Activated CD4-positive, alpha-beta memory T cell treated with anti-CD3 and anti-CD28 coated beads, Interleukin-2, amount 10 ng/mL, durations not matched to agents 7 days and 5 days (primary cell): ENCODE measurements around the gene GPR183. TPM values are rescaled to one million over a fixed set of nuclear protein-coding genes. Genes with fewer than 3 reads are reported as not detected.

Experiments
- CTCF ChIA-PET: fragments of 350-600 bp; sonication (Branson Sonifier 250); formaldehyde crosslinking; loops from one replicate; lab custom pipeline; 2021; ENCODE audit warnings: antibody characterized with exemption, inconsistent platforms; lab: Charles Lee
- POLR2A ChIA-PET: fragments of 350-600 bp; sonication (Branson Sonifier 250); formaldehyde crosslinking; loops from one replicate; lab custom pipeline; 2021; ENCODE audit warnings: antibody characterized with exemption; lab: Charles Lee
- DNase-seq: peaks from one replicate; pipeline ENCODE4 v3.0.0-alpha.2; 2020
- H3K27ac Mint-ChIP-seq: one replicate; pipeline ENCODE4 v1.8.0; 2021; ENCODE audit warnings: mild to moderate bottlenecking, mixed read lengths
- H3K27me3 Mint-ChIP-seq: one replicate; pipeline ENCODE4 v1.8.0; 2021; ENCODE audit warnings: mixed read lengths
- H3K36me3 Mint-ChIP-seq: one replicate; pipeline ENCODE4 v1.8.0; 2021; ENCODE audit warnings: low read depth, mixed read lengths
- H3K4me1 Mint-ChIP-seq: one replicate; pipeline ENCODE4 v1.8.0; 2021; ENCODE audit warnings: mixed read lengths
- H3K4me3 Mint-ChIP-seq: one replicate; pipeline ENCODE4 v1.8.0; 2021; ENCODE audit warnings: mild to moderate bottlenecking, mixed read lengths
- H3K9me3 Mint-ChIP-seq: one replicate; pipeline ENCODE4 v1.8.0; 2021; ENCODE audit warnings: mixed read lengths
- total RNA-seq, 2 experiments: library from RNA; stranded (reverse); gene quantifications; one replicate each; pipeline ENCODE4 v1.2.3, GENCODE V29; 2021

GPR183 gene
- total RNA-seq, 2 experiments from 2014 or later = 43.7 to 46.2 TPM

- Mint-ChIP-seq H3K27ac (no peak overlapping the region), H3K36me3 (peaks cover 47% of the 10 kb centered on the region), H3K4me3 (no peak overlapping the region), H3K9me3 (peaks cover 2% of the 10 kb centered on the region), H3K27me3 (no peaks in the 10 kb centered on the region), H3K4me1 (peaks cover 93% of the 10 kb centered on the region)
- no peak for DNase-seq
- CTCF ChIA-PET = interaction anchor here (1.0 to 1.9 kb wide), 5 partner anchors 8 to 159 kb away, joined by 3 to 7 read pairs (median 3); no protein-coding TSS in a partner anchor
- POLR2A ChIA-PET = interaction anchor here (0.7 to 21.6 kb wide), 12 partner anchors 8 to 223 kb away, joined by 3 to 393 read pairs (median 4); partner anchors contain the start of genes GPR183, TM9SF2 and UBAC2
Measured at GRCh38 chr13:99278200-99278599, 29.0 kb downstream of the GPR183 start.

GRCh38 chr13:99277629-99278028 lies 29.6 kb downstream of the GPR183 start:
- H3K27me3 Mint-ChIP-seq = no peaks in the 10 kb centered on the region
- H3K27ac Mint-ChIP-seq = no peak overlapping the region
- ChIA-PET POLR2A (interaction anchor here (0.7 to 21.6 kb wide), 7 partner anchors 11 to 105 kb away, joined by 3 to 393 read pairs (median 4); partner anchors contain the start of genes GPR183 and UBAC2), CTCF (interaction anchor here (1.0 to 1.9 kb wide), 4 partner anchors 11 to 159 kb away, joined by 3 to 7 read pairs (median 3); no protein-coding TSS in a partner anchor)
- H3K9me3 Mint-ChIP-seq = peaks cover 2% of the 10 kb centered on the region
- H3K4me1 Mint-ChIP-seq = peaks cover 90% of the 10 kb centered on the region
- no peak for DNase-seq
- H3K4me3 Mint-ChIP-seq = no peak overlapping the region
- peaks cover 52% of the 10 kb centered on the region for H3K36me3 Mint-ChIP-seq

GRCh38 chr13:99276706-99277105 lies 30.5 kb downstream of the GPR183 start:
- Mint-ChIP-seq H3K27me3 (no peaks in the 10 kb centered on the region), H3K4me1 (peaks cover 87% of the 10 kb centered on the region), H3K4me3 (no peak overlapping the region), H3K36me3 (peaks cover 61% of the 10 kb centered on the region), H3K27ac (peak overlapping the region; percentile 21), H3K9me3 (peaks cover 8% of the 10 kb centered on the region)
- ChIA-PET CTCF (interaction anchor here (0.6 to 3.4 kb wide), 4 partner anchors 11 to 160 kb away, joined by 3 to 26 read pairs (median 12); no protein-coding TSS in a partner anchor), POLR2A (interaction anchor here (0.9 to 21.6 kb wide), 4 partner anchors 26 to 157 kb away, joined by 3 to 393 read pairs (median 18); partner anchors contain the start of gene GPR183)
- DNase-seq = no peak

- Mint-ChIP-seq H3K36me3 (peaks cover 60% of the 10 kb centered on the region), H3K9me3 (peaks cover 8% of the 10 kb centered on the region), H3K27me3 (no peaks in the 10 kb centered on the region), H3K4me1 (peaks cover 84% of the 10 kb centered on the region), H3K27ac (peak overlapping the region; percentile 65), H3K4me3 (no peak overlapping the region)
- POLR2A ChIA-PET = interaction anchor here (0.6 to 21.6 kb wide), 15 partner anchors 9 to 204 kb away, joined by 3 to 393 read pairs (median 4); partner anchors contain the start of gene GPR183
- CTCF ChIA-PET = interaction anchor here (1.0 to 3.4 kb wide), 11 partner anchors 9 to 161 kb away, joined by 3 to 26 read pairs (median 4); partner anchors contain the start of gene GPR183
- peak; percentile 57 for DNase-seq
Measured at GRCh38 chr13:99275093-99275469, 32.1 kb downstream of the GPR183 start.

- H3K9me3 Mint-ChIP-seq = peaks cover 8% of the 10 kb centered on the region
- DNase-seq = no peak
- H3K4me1 Mint-ChIP-seq = peaks cover 76% of the 10 kb centered on the region
- H3K4me3 Mint-ChIP-seq = no peak overlapping the region
- no peak overlapping the region for H3K27ac Mint-ChIP-seq
- no peaks in the 10 kb centered on the region for H3K27me3 Mint-ChIP-seq
- CTCF ChIA-PET = interaction anchor here (0.6 to 9.9 kb wide), 5 partner anchors 11 to 202 kb away, joined by 3 to 317 read pairs (median 4); no protein-coding TSS in a partner anchor
- H3K36me3 Mint-ChIP-seq = peaks cover 47% of the 10 kb centered on the region
- POLR2A ChIA-PET = interaction anchor here (0.6 to 21.6 kb wide), 4 partner anchors 30 to 162 kb away, joined by 3 to 393 read pairs (median 30); partner anchors contain the start of gene GPR183
Measured at GRCh38 chr13:99273128-99273527, 34.1 kb downstream of the GPR183 start.

- peaks cover 43% of the 10 kb centered on the region for H3K36me3 Mint-ChIP-seq
- H3K27ac Mint-ChIP-seq = no peak overlapping the region
- DNase-seq = no peak
- H3K4me1 Mint-ChIP-seq = peaks cover 70% of the 10 kb centered on the region
- H3K27me3 Mint-ChIP-seq = no peaks in the 10 kb centered on the region
- no peak overlapping the region for H3K4me3 Mint-ChIP-seq
- peaks cover 8% of the 10 kb centered on the region for H3K9me3 Mint-ChIP-seq
- POLR2A ChIA-PET = interaction anchor here (0.6 to 21.6 kb wide), 9 partner anchors 30 to 163 kb away, joined by 3 to 393 read pairs (median 3); partner anchors contain the start of genes GPR183 and UBAC2
- CTCF ChIA-PET = interaction anchor here (0.6 to 10.3 kb wide), 9 partner anchors 11 to 430 kb away, joined by 3 to 398 read pairs (median 4); no protein-coding TSS in a partner anchor
Measured at GRCh38 chr13:99272481-99272880, 34.7 kb downstream of the GPR183 start.

GRCh38 chr13:99271249-99271648 lies 36.0 kb downstream of the GPR183 start:
- no peak overlapping the region for H3K27ac Mint-ChIP-seq

GRCh38 chr13:99270518-99270917 lies 36.7 kb downstream of the GPR183 start:
- H3K4me3 Mint-ChIP-seq = no peak overlapping the region
- peaks cover 60% of the 10 kb centered on the region for H3K4me1 Mint-ChIP-seq
- H3K9me3 Mint-ChIP-seq = peaks cover 8% of the 10 kb centered on the region
- H3K27ac Mint-ChIP-seq = no peak overlapping the region
- H3K27me3 Mint-ChIP-seq = no peaks in the 10 kb centered on the region
- ChIA-PET CTCF (interaction anchor here (0.7 to 10.3 kb wide), 33 partner anchors 8 to 235 kb away, joined by 3 to 398 read pairs (median 10); partner anchors contain the start of genes GPR18, GPR183 and UBAC2), POLR2A (interaction anchor here (1.1 to 21.6 kb wide), 16 partner anchors 8 to 165 kb away, joined by 3 to 393 read pairs (median 7); partner anchors contain the start of genes GPR183 and UBAC2)
- peaks cover 37% of the 10 kb centered on the region for H3K36me3 Mint-ChIP-seq
- DNase-seq = no peak

More at GRCh38 chr13:99271249-99271648, 36.0 kb downstream of the GPR183 start:
- POLR2A ChIA-PET = interaction anchor here (0.5 to 21.6 kb wide), 10 partner anchors 11 to 439 kb away, joined by 3 to 393 read pairs (median 6); partner anchors contain the start of genes GPR183 and UBAC2
- Mint-ChIP-seq H3K9me3 (peaks cover 8% of the 10 kb centered on the region), H3K27me3 (no peaks in the 10 kb centered on the region), H3K4me3 (no peak overlapping the region), H3K4me1 (peaks cover 64% of the 10 kb centered on the region), H3K36me3 (peaks cover 35% of the 10 kb centered on the region)
- CTCF ChIA-PET = interaction anchor here (1.0 to 10.3 kb wide), 12 partner anchors 13 to 225 kb away, joined by 3 to 398 read pairs (median 28); no protein-coding TSS in a partner anchor
- DNase-seq = no peak

- CTCF ChIA-PET = interaction anchor here (0.6 to 10.3 kb wide), 46 partner anchors 9 to 400 kb away, joined by 3 to 398 read pairs (median 6); partner anchors contain the start of genes GPR18, GPR183 and UBAC2
- no peak overlapping the region for H3K4me3 Mint-ChIP-seq
- POLR2A ChIA-PET = interaction anchor here (0.8 to 21.6 kb wide), 22 partner anchors 9 to 165 kb away, joined by 3 to 393 read pairs (median 5); partner anchors contain the start of genes GPR18, GPR183 and UBAC2
- H3K36me3 Mint-ChIP-seq = peaks cover 37% of the 10 kb centered on the region
- H3K4me1 Mint-ChIP-seq = peaks cover 58% of the 10 kb centered on the region
- H3K27ac Mint-ChIP-seq = no peak overlapping the region
- no peaks in the 10 kb centered on the region for H3K27me3 Mint-ChIP-seq
- peak; percentile 34 for DNase-seq
- H3K9me3 Mint-ChIP-seq = peaks cover 8% of the 10 kb centered on the region
Measured at GRCh38 chr13:99269627-99270241, 37.5 kb downstream of the GPR183 start.

GRCh38 chr13:99268822-99269221 lies 38.4 kb downstream of the GPR183 start:
- peaks cover 57% of the 10 kb centered on the region for H3K4me1 Mint-ChIP-seq
- H3K27ac Mint-ChIP-seq = no peak overlapping the region
- peaks cover 8% of the 10 kb centered on the region for H3K9me3 Mint-ChIP-seq
- CTCF ChIA-PET = interaction anchor here (0.7 to 10.3 kb wide), 33 partner anchors 9 to 399 kb away, joined by 3 to 398 read pairs (median 11); partner anchors contain the start of genes GPR18, GPR183 and UBAC2
- DNase-seq = no peak
- H3K36me3 Mint-ChIP-seq = peaks cover 35% of the 10 kb centered on the region
- POLR2A ChIA-PET = interaction anchor here (0.8 to 21.6 kb wide), 15 partner anchors 10 to 166 kb away, joined by 3 to 393 read pairs (median 5); partner anchors contain the start of genes GPR18, GPR183 and UBAC2
- no peak overlapping the region for H3K4me3 Mint-ChIP-seq
- H3K27me3 Mint-ChIP-seq = no peaks in the 10 kb centered on the region

- ChIA-PET CTCF (interaction anchor here (0.5 to 10.3 kb wide), 13 partner anchors 10 to 399 kb away, joined by 3 to 398 read pairs (median 13); partner anchors contain the start of genes GPR18, GPR183 and UBAC2), POLR2A (interaction anchor here (1.6 to 21.6 kb wide), 7 partner anchors 18 to 92 kb away, joined by 3 to 393 read pairs (median 6); partner anchors contain the start of genes GPR183 and UBAC2)
- no peak overlapping the region for H3K4me3 Mint-ChIP-seq
- H3K27me3 Mint-ChIP-seq = no peaks in the 10 kb centered on the region
- H3K9me3 Mint-ChIP-seq = peaks cover 6% of the 10 kb centered on the region
- no peak overlapping the region for H3K27ac Mint-ChIP-seq
- H3K36me3 Mint-ChIP-seq = peaks cover 31% of the 10 kb centered on the region
- DNase-seq = no peak
- H3K4me1 Mint-ChIP-seq = peaks cover 58% of the 10 kb centered on the region
Measured at GRCh38 chr13:99267927-99268326, 39.3 kb downstream of the GPR183 start.
